HepG2 (cell line): ENCODE data around the gene ILDR2.

Experiments used
- CCDC6 ChIP-seq: sonication (generic); formaldehyde crosslinking; IDR thresholded peaks from 2 replicates; pipeline ENCODE4 v1.8.1; 2022; ENCODE audit warnings: mild to moderate bottlenecking, missing genetic modification reagents, moderate library complexity
- POLR2G ChIP-seq: fragments of 200-400 bp; formaldehyde crosslinking; IDR thresholded peaks from 2 replicates; pipeline ENCODE4 v1.6.1; 2018; ENCODE audit warnings: mild to moderate bottlenecking, low read depth, low read length, moderate library complexity
- SP1 ChIP-seq, 2 experiments: fragments of 450-650 bp in 1 of 2; sonication (generic) in 1 of 2; formaldehyde crosslinking in 1 of 2; IDR thresholded peaks; 2 replicates each; pipeline versions ENCODE4 v1.4.0 to v1.6.1; 2016 to 2020; ENCODE audit warnings: missing genetic modification reagents in 1 of 2
- SRF ChIP-seq: IDR thresholded peaks from 2 replicates; pipeline ENCODE4 v1.6.1; 2011; ENCODE audit warnings: mild to moderate bottlenecking, low read depth, low read length, moderate library complexity
- ZNF274 ChIP-seq: sonication (generic); formaldehyde crosslinking; IDR thresholded peaks from 2 replicates; pipeline ENCODE4 v1.5.1; 2020; ENCODE audit warnings: mild to moderate bottlenecking, missing genetic modification reagents
- ZNF710 ChIP-seq: sonication (generic); formaldehyde crosslinking; IDR thresholded peaks from 2 replicates; pipeline ENCODE4 v1.5.0; 2020; ENCODE audit warnings: mild to moderate bottlenecking, missing genetic modification reagents, borderline replicate concordance
- TF ChIP-seq, protein P1 (sequence below): sonication (generic); formaldehyde crosslinking; IDR thresholded peaks from 2 replicates; pipeline ENCODE4 v1.9.0; 2021; ENCODE audit warnings: missing genetic modification reagents, borderline replicate concordance

GRCh38 chr1:166981589-166981988 is 6.2 kb upstream of the ILDR2 start:
- no peak for TF ChIP-seq CCDC6 (CRISPR knock-in tag)
- TF ChIP-seq, protein P1, sequence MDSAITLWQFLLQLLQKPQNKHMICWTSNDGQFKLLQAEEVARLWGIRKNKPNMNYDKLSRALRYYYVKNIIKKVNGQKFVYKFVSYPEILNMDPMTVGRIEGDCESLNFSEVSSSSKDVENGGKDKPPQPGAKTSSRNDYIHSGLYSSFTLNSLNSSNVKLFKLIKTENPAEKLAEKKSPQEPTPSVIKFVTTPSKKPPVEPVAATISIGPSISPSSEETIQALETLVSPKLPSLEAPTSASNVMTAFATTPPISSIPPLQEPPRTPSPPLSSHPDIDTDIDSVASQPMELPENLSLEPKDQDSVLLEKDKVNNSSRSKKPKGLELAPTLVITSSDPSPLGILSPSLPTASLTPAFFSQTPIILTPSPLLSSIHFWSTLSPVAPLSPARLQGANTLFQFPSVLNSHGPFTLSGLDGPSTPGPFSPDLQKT (CRISPR knock-in tag), result no peak
- TF ChIP-seq POLR2G, result no peak
- TF ChIP-seq ZNF274 (CRISPR knock-in tag), result no peak
- TF ChIP-seq SRF, result no peak
- no peak for TF ChIP-seq ZNF710 (CRISPR knock-in tag)
- no peak for TF ChIP-seq SP1 (IDR thresholded peaks at IDR 0.05)
- TF ChIP-seq SP1 (CRISPR knock-in tag; IDR thresholded peaks at IDR 0.05), result no peak
